ENCODE results near the gene RANBP1. TPM values are rescaled to one million over a fixed set of nuclear protein-coding genes. Genes with fewer than 3 reads are reported as not detected.

The RANBP1 gene
- total and polyA plus RNA-seq, 9 of the 15 experiments (the other 6 are each of a cell fraction or from before 2014, with no cell fraction given), result 162 to 2,891 (median 1,289) TPM

DNA sequence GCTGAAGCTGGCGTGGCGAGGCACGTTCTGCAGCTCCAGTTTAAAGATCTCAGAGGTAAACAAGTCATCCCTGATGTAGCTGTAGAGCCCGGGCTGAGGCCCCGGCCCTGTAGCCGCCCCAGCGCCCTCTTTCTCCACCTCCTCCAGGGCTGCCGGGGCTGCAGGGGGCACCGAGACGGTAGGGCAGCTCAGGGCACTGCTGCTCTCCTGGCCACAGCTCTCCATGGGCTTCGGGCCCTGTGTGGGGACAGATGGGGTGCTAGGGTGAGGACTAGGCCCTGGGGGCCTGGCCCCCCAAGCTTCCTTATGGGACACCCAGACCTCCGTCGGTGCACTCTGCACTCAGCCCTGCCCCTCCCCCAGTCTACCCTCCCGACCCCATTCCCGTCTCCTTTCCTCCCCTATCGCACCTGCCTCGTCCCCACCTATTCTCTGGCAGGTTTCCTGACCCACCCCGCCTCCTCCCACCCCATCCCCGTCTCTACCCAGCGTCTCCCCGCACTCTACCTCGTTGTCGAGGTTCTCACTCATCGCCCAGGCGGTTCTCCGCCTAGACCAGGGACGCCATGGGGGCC is 559 bp downstream of the RANBP1 start (continued):
- TF ChIP-seq RNF219 (CRISPR knock-in tag; IDR thresholded peaks at IDR 0.05) (0 out of 2 replicates have a peak, but pooled peaks have one; percentile 22), NFATC3 (IDR thresholded peaks at IDR 0.05) (0 out of 2 replicates have a peak, but pooled peaks have one; percentile 26), ATF4 (CRISPR knock-in tag; IDR thresholded peaks at IDR 0.05) (peak; percentile 47; the same call in 1 of the 2 replicates), ZNF41 (CRISPR knock-in tag; conservative IDR thresholded peaks at IDR 0.05) (0 out of 2 replicates have a peak, but pooled peaks have one; percentile 50), RHOXF2B (CRISPR knock-in tag; conservative IDR thresholded peaks at IDR 0.05) (0 out of 2 replicates have a peak, but pooled peaks have one; percentile 33), HIVEP1 (CRISPR knock-in tag; IDR thresholded peaks at IDR 0.05) (peak; percentile 85), ZFP91 (CRISPR knock-in tag; IDR thresholded peaks at IDR 0.05) (no peak), HDAC6 (IDR thresholded peaks at IDR 0.05; ENCODE audit: low read depth, low read length) (peak; percentile 78; the same call in 1 of the 2 replicates), ZBTB9 (CRISPR knock-in tag; IDR thresholded peaks at IDR 0.05) (peak; percentile 44; the same call in 1 of the 2 replicates), TRIM24 (IDR thresholded peaks at IDR 0.05) (peak in 1 of 2 experiments; percentile 67; a peak in 2 of 4 replicates), BRD4 (IDR thresholded peaks at IDR 0.05) (peak; percentile 88; the same call in 1 of the 2 replicates), HNRNPL (IDR thresholded peaks at IDR 0.05; ENCODE audit: low read depth, low read length) (0 out of 2 replicates have a peak, but pooled peaks have one; percentile 1), ZNF785 (CRISPR knock-in tag; IDR thresholded peaks at IDR 0.05) (0 out of 2 replicates have a peak, but pooled peaks have one; percentile 37)
- TF ChIP-seq, protein P1, sequence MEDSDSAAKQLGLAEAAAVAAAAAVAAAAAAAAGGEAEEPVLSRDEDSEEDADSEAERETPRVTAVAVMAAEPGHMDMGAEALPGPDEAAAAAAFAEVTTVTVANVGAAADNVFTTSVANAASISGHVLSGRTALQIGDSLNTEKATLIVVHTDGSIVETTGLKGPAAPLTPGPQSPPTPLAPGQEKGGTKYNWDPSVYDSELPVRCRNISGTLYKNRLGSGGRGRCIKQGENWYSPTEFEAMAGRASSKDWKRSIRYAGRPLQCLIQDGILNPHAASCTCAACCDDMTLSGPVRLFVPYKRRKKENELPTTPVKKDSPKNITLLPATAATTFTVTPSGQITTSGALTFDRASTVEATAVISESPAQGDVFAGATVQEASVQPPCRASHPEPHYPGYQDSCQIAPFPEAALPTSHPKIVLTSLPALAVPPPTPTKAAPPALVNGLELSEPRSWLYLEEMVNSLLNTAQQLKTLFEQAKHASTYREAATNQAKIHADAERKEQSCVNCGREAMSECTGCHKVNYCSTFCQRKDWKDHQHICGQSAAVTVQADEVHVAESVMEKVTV (CRISPR knock-in tag; IDR thresholded peaks at IDR 0.05), result 0 out of 2 replicates have a peak, but pooled peaks have one; percentile 29
- TF ChIP-seq, protein P2, sequence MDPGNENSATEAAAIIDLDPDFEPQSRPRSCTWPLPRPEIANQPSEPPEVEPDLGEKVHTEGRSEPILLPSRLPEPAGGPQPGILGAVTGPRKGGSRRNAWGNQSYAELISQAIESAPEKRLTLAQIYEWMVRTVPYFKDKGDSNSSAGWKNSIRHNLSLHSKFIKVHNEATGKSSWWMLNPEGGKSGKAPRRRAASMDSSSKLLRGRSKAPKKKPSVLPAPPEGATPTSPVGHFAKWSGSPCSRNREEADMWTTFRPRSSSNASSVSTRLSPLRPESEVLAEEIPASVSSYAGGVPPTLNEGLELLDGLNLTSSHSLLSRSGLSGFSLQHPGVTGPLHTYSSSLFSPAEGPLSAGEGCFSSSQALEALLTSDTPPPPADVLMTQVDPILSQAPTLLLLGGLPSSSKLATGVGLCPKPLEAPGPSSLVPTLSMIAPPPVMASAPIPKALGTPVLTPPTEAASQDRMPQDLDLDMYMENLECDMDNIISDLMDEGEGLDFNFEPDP (CRISPR knock-in tag; IDR thresholded peaks at IDR 0.05), result 0 out of 2 replicates have a peak, but pooled peaks have one; percentile 70
- TF ChIP-seq, protein P3, sequence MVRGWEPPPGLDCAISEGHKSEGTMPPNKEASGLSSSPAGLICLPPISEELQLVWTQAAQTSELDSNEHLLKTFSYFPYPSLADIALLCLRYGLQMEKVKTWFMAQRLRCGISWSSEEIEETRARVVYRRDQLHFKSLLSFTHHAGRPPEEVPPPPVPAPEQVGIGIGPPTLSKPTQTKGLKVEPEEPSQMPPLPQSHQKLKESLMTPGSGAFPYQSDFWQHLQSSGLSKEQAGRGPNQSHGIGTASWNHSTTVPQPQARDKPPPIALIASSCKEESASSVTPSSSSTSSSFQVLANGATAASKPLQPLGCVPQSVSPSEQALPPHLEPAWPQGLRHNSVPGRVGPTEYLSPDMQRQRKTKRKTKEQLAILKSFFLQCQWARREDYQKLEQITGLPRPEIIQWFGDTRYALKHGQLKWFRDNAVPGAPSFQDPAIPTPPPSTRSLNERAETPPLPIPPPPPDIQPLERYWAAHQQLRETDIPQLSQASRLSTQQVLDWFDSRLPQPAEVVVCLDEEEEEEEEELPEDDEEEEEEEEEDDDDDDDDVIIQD (CRISPR knock-in tag; IDR thresholded peaks at IDR 0.05), result peak; percentile 47; the same call in 1 of the 2 replicates

Measured in K562 (cell line).